ENCODE results near the gene SLC31A2.

- TF ChIP-seq TCF4 (CRISPR knock-in tag; IDR thresholded peaks at IDR 0.05; ENCODE audit: borderline replicate concordance) = no peak
- TF ChIP-seq TOX (CRISPR knock-in tag; IDR thresholded peaks at IDR 0.05; ENCODE audit: borderline replicate concordance) = no peak
- no peak for TF ChIP-seq ARNTL (CRISPR knock-in tag; IDR thresholded peaks at IDR 0.05; ENCODE audit: borderline replicate concordance, low read depth)
Measured at GRCh38 chr9:113179839-113180238, 29.0 kb downstream of the SLC31A2 start.
